ENCODE measurements around the gene MYOM3.
A peak's percentile ranks its signal among the peaks of the same experiment; 100 is the strongest.

The MYOM3 gene

GRCh38 chr1:24071941-24072340 lies 40.0 kb downstream of the MYOM3 start:
- no peak for DNase-seq (ENCODE audit: extremely low read depth, low read depth)
- TF ChIP-seq CTCF (IDR thresholded peaks at IDR 0.05; ENCODE audit: low read depth, low read length): no peak

- TF ChIP-seq CTCF (IDR thresholded peaks at IDR 0.05; ENCODE audit: low read depth, low read length): peak; percentile 82
- peak; percentile 20 for DNase-seq (ENCODE audit: extremely low read depth, low read depth)
Observed at GRCh38 chr1:24070821-24071393, 41.0 kb downstream of the MYOM3 start.

- TF ChIP-seq CTCF (IDR thresholded peaks at IDR 0.05; ENCODE audit: low read depth, low read length): no peak
Observed at GRCh38 chr1:24069817-24070216, 42.1 kb downstream of the MYOM3 start.

GRCh38 chr1:24067978-24068377 lies 44.0 kb downstream of the MYOM3 start:
- TF ChIP-seq CTCF (IDR thresholded peaks at IDR 0.05; ENCODE audit: low read depth, low read length): no peak
- DNase-seq (ENCODE audit: extremely low read depth, low read depth): no peak

More at GRCh38 chr1:24069817-24070216, 42.1 kb downstream of the MYOM3 start:
- no peak for DNase-seq (ENCODE audit: extremely low read depth, low read depth)

- TF ChIP-seq CTCF (IDR thresholded peaks at IDR 0.05; ENCODE audit: low read depth, low read length): no peak
- DNase-seq (ENCODE audit: extremely low read depth, low read depth): no peak
Observed at GRCh38 chr1:24065304-24065703, 46.6 kb downstream of the MYOM3 start.

GRCh38 chr1:24062221-24062620 lies 49.7 kb downstream of the MYOM3 start:
- DNase-seq (ENCODE audit: extremely low read depth, low read depth): no peak

GRCh38 chr1:24060482-24060881 lies 51.5 kb downstream of the MYOM3 start:
- no peak for DNase-seq (ENCODE audit: extremely low read depth, low read depth)

More at GRCh38 chr1:24062221-24062620, 49.7 kb downstream of the MYOM3 start:
- no peak for TF ChIP-seq CTCF (IDR thresholded peaks at IDR 0.05; ENCODE audit: low read depth, low read length)

More at GRCh38 chr1:24060482-24060881, 51.5 kb downstream of the MYOM3 start:
- no peak for TF ChIP-seq CTCF (IDR thresholded peaks at IDR 0.05; ENCODE audit: low read depth, low read length)
